GM18520 (cell line): Measurements from ENCODE around the gene CDHR5.

Source experiments
- ATAC-seq: cut with Tn5 transposase; IDR thresholded peaks from one replicate; pipeline ENCODE4 v1.9.1; 2021; ENCODE audit not compliant: unreplicated experiment

CDHR5 gene

DNA sequence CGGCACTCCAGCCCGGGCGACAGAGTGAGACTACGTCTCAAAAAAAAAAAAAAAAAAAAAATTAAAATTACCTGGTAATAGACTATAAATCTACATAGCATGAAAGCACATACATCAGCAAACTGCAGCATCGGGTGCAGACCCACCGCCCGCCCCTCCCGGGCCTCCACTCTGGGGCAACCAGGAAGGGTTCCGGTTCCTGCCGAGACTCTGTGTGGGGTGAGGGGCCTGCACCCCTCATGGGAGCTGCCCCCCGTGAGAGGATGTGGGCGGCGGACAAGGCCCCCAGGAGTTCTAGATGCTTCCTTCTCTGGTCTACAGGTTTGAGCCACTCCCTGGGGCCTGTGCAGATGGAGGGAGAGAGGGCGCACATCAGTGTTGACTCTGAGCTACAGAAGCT is 21.5 kb upstream of the CDHR5 start:
- ATAC-seq, result no peak

DNA sequence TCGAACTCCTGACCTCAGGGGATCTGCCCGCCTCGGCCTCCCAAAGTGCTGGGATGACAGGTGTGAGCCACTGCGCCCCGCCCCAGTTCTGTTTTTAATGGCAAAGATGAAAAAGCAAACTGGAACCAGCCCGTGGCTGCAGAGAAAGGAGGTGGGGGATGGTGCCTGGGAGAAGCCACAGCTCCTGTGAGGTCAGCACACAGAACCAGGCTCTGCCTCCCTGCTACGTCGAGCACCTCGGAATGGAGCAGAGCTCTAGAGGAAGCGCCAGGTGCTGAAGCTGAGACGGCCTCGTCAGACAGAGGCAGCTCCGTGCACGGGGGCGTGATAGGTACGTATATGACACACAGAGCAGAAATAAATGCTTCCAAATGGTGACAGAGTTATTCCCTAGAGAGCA is 20.8 kb upstream of the CDHR5 start:
- no peak for ATAC-seq

DNA sequence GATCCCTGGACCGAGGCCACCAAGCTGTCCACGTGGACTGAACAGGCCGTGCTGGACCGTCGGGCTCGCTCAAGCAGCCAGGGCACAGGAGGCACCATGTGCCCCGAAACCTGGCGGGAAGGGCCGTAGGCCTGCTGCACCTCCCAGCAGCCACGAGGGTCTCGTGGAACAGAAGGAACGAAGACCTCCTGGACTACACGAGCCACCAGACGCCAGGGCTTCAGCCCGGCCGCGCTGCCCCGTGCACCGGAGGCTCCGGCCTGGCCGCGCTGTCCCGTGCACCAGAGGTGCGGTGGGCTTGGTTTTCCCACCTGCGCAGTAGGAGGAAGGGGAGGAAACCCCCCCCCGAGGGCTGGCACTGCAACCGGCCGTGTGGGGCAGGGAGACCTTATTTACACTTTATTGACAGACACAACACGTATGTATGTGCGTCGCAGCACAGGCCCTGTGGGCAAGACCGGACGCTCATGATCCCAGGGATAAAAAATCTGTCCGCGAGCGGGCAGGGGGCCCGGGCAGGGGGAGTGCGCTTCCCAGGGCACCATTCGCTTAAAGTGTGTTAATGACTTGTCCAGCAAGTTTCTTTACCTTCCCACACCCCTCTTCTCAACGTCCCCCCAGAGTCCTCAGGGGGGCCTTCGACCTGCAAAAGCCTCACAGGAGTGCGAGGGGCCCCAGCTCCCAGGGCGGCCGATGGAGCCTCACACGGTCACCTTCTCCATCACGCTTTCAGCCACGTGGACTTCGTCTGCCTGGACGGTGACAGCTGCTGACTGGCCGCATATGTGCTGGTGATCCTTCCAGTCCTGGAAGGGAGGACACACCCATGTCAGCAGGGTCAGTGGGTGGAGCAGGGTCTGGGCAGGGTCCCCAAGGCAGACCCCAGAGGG is 19.3 kb upstream of the CDHR5 start:
- no peak for ATAC-seq

DNA sequence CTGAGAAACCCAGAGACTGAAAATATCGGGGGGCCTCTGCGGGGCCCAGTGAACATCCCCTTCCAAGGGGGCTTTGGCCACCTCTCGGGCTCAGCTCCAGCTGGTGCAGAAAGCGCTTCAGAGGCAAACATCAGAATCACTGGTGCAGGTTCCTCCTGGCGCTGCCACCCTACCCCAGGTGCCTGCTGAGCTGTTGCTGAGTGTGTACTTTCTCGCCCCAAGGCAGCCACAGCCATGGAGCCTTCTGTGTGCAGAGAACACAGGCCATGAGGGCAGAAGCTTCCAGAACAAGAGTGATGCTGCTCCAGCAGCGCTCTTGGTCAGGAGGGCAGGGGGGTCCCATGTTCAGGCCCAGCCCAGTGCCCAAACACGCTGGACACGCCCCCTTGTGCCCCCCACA is 18.6 kb upstream of the CDHR5 start:
- no peak for ATAC-seq

DNA sequence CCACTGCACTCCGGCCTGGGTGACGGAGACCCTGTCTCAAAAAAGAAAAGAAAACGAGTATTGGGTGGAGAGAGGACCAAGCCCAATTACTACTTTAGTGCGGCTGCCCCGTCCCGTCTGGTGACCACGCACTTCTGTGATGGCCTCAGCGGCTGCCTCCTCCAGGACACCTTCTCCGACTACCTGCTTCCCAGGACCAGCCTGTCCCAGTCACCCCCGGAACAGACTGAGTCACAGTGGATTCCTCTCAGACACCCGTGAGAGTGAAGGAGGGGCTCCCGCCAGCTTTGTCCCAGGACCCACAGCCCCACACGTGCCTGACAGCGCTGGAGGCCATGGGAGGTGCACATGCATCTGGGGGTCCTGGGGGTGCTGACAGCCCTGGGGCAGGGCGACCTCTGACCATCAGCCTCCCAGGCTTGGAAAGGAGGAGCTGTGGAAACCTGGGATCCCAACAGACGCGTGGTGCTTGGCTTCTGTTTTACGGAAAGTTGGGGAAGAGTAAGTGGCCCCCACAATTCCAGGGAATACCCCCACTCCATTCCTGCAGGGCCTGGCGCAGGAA is 17.1 kb upstream of the CDHR5 start:
- ATAC-seq, result no peak

DNA sequence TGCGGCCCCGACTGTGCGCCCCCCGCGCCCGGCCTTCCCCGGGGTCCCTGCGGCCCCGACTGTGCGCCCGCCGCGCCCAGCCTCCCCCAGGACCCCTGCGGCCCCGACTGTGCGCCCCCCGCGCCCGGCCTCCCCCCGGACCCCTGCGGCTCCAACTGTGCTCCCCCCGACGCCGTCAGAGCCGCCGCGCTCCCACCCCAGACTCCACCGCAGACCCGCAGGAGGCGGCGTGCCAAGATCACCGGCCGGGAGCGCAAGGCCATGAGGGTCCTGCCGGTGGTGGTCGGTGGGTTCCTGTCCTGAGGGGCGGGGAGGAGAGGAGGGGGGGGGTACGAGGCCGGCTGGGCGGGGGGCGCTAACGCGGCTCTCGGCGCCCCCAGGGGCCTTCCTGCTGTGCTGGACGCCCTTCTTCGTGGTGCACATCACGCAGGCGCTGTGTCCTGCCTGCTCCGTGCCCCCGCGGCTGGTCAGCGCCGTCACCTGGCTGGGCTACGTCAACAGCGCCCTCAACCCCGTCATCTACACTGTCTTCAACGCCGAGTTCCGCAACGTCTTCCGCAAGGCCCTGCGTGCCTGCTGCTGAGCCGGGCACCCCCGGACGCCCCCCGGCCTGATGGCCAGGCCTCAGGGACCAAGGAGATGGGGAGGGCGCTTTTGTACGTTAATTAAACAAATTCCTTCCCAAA is 15.4 kb upstream of the CDHR5 start:
- no peak for ATAC-seq

DNA sequence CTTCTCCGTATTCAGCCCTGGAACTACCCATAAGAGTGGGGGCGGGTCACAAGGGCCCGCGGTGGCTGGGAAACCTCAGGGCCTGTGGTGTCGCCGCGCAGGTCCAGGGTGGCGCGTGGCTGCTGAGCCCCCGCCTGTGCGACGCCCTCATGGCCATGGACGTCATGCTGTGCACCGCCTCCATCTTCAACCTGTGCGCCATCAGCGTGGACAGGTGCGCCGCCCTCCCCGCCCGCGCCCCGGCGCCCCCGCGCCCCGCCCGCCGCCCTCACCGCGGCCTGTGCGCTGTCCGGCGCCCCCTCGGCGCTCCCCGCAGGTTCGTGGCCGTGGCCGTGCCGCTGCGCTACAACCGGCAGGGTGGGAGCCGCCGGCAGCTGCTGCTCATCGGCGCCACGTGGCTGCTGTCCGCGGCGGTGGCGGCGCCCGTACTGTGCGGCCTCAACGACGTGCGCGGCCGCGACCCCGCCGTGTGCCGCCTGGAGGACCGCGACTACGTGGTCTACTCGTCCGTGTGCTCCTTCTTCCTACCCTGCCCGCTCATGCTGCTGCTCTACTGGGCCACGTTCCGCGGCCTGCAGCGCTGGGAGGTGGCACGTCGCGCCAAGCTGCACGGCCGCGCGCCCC is 14.7 kb upstream of the CDHR5 start:
- no peak for ATAC-seq

DNA sequence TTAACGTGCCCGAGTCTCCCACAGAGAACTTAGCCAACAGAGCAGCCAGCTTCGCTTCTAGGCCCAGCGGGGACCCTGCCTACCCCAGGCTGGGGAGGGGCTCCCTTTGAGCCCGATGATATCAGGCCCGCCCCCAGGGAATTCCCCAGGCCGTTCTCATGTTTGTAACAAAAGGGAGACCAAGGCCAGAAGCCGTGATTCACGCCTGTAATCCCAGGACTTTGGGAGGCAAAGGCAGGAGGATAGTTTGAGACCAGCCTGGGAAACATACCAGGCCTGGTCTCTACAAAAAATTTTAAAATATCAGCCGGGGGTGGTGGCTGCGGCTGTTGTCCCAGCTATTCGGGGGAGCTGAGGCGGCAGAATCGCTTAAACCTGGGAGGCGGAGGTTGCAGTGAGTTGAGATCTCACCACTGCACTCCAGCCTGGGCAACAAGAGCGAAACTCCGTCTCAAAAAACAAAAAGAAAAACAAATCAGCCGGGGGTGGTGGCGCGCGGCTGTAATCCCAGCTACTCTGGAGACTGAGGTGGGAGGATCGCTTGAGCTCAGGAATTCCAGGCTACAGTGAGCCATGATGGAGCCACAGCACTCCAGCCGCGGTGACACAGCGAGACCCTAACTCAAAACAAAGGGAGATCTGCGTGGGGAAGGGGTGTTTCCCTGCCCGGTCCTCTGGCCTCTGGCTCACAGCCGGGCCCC is 14.0 kb upstream of the CDHR5 start:
- ATAC-seq, result no peak

DNA sequence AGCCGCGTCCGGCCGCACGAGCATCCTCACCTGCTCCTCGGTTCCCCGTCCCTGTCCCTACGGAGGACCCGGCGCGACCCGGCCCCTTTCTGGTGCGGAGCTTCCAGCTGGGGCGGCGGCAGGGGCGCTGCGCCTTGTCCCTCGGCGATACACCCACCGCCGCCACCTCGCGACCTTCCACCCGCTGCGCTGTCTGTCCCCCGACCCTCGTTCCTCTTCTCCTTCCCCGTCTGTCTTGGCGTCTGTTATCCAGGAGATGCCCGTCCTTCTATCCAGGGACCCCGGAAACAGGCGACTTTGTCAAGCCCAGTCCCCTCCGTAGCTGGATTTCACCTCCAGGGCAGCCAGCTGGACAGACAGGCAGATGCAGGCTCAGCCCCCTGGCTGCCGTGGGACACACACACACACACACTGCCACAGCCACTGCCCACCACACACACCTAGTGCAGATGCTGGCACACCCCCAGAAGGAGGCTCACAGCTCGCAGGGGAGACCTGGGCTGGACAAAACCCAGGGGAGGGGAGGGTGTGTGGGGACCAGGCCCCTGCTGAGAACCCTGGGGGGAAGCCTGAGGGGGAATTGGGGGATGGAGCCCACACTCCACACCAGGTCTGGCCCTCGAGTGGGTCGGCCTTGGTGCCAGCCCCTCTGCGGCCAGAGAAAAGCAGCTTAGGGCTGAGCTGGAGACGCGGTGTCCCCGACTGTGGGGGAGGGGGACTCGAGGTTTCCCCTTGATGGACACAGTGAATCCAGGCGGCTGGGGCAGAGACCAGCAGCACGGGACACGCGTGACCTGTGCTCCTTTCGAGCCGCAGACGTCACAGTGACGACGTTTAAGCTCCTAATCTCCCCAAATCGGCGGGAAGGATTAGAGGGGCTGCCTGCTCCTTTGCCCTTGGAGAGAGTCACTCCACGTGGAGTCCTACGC is 13.1 kb upstream of the CDHR5 start:
- ATAC-seq, result no peak

DNA sequence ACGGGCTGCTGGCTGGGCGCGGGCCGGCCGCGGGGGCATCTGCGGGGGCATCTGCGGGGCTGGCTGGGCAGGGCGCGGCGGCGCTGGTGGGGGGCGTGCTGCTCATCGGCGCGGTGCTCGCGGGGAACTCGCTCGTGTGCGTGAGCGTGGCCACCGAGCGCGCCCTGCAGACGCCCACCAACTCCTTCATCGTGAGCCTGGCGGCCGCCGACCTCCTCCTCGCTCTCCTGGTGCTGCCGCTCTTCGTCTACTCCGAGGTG is 12.5 kb upstream of the CDHR5 start:
- ATAC-seq, result no peak

DNA sequence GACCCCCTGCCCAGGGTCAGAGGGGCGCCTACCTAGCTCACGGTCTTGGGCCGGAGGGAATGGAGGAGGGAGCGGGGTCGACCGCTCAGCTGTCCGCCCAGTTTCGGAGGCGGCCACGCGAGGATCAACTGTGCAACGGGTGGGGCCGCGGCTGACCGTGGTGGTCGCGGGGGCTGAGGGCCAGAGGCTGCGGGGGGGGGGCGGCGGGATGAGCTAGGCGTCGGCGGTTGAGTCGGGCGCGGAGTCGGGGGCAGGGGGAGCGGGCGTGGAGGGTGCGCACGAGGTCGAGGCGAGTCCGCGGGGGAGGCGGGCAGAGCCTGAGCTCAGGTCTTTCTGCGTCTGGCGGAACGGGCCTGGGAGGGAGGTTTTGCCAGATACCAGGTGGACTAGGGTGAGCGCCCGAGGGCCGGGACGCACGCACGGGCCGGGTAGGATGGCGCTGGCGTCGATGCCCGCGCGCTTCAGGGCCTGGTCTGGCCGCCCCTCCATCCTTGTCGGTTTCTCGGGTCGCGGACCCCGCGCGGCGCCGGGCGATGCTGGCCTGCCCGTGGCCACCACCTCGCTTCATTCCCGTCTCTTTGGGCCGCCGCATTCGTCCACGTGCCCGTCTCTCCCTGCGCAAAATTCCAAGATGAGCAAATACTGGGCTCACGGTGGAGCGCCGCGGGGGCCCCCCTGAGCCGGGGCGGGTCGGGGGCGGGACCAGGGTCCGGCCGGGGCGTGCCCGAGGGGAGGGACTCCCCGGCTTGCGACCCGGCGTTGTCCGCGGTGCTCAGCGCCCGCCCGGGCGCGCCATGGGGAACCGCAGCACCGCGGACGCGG is 12.0 kb upstream of the CDHR5 start, which contains the start of gene DRD4:
TSS of gene DRD4 (plus strand) at position 759 of the 822 bp plus-strand sequence. CDS start at position 795, 36 bp downstream.
- ATAC-seq, result no peak

DNA sequence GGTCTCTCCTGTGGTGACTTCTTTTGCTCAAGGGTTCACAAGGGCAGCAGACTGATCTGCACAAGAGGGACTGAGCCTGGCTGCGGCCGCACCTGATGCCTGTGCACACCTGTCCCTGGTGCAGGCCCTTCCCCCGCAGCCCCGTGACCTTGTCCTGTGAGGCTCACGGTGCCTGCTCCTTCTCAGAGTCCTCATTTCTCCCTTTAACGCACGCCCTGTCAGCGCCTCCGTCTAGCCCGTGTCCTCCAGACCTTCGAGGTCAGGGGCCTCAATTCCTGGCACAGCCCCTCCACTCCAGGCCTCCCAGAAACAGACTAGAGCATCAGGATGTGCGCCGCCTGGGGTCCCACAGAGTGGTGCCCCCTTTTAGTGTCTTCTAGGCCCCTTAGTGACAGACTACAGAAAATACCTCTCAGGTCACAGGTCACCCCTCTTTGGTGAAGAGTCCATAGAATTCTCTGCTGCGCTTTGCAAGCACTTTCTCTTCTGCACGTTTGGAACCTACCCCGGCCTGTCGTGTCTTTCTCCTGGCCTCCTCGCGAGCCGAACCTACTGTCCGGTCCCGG is 11.3 kb upstream of the CDHR5 start:
- no peak for ATAC-seq

DNA sequence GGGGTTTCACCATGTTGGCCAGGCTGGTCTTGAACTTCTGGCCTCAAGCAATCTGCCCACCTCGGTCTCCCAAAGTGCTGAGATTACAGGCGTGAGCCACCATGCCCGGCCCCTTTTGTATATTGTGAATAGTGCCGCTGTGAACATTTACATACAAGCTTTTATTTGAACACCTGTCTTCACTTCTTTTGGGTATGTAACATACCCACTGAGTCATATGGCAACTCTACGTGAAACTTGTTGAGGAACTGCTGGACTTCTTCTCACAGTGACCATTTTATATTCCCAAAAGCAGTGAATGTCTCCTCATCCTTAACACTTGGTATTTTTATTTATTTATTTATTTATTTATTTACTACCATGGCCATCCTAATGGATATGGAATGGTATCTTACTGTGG is 6.1 kb upstream of the CDHR5 start:
- no peak for ATAC-seq

DNA sequence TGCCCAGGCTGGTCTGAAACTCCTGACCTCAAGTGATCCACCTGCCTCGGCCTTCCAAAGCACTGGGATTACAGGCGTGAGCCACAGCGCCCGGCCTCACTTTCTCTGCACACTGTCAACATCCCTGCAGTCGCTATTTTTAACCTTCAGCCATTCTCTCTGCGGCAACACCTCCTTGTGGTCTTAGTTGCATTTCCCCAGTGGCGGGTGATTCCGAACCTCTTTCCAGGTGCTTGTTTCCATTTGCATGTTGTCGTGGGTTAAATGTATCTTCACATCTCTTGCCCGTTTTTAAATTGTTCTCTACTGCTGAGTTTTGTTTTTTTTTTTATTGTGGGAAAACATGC is 4.5 kb upstream of the CDHR5 start:
- ATAC-seq, result no peak

DNA sequence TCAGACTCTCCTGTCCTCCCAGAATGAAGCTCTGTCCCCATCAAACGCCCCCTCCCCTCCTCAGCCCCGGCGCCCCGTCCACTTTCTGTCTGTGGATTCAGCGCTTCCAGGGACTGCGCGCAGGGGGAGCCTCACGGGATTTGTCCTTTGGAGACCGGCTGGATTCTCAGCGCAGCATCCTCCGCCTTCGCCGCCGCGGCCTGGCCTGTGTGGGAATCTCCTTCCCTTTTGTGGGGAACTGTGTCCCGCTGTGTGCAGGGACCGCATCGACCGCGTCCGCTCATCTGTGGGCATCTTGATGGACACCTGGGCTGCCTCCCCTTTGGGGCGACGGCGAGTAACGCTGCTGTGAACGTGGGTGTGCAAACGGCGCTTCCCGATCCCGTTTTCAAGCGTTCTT is 3.3 kb upstream of the CDHR5 start:
- ATAC-seq, result no peak

DNA sequence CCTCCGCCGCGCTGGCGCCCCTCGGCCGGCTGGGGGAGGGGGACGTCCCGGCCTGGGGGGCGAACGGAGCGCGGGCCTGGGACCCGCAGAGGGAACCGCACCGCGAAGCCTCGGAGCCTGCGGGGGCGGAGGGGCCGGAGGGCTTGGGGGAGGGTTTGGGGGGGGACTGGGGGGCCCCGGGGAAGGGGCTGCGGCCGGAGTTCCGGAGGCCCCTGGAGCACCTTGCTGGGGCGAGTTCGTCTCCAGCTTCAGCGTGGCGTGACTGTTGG is 2.5 kb upstream of the CDHR5 start:
- ATAC-seq, result no peak

DNA sequence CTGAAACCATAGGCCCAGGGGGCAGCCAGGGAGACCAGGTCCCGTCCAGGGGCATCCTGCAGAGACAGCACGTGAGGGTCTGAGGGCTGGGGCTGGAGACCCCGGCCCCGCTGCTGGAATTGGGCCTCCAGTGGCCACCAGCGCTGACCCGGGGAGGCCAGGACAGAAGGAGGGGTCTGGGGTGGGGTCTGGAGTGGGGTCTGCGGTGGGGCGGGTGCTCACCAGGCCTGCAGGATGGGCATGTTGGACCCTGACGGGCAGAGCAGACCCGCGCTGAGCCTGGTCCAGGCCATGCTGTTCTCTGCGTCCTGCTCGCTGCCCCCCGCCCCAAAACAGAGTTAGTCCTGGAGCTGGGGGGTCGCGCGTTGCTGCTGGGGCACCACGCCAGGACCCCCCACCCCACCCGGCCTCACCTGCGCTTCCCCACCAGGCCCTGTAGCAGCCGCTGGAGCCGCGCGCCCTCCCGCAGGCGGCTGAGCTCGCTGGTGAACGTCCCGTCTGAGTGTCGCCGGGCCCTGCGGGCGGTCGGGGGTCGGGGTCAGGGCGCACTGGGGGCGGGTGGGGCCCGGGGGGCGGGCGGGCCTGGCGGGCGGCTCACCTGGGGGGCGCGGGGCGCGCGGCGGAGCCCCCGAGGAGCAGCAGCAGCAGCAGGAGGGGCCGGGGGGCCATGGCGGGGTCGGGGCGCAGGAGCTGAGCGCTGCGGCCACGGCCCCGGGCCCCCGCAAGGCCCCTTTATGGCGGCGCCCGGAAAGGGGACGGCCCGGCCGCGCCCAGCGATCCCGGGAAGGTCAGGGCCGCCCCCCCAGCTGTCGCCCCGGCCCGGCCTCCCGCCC is 1.9 kb upstream of the CDHR5 start, which contains the start of gene SCT:
TSS of gene SCT (minus strand) at position 707 of the 833 bp plus-strand sequence. CDS start at position 669, 38 bp downstream.
- no peak for ATAC-seq

DNA sequence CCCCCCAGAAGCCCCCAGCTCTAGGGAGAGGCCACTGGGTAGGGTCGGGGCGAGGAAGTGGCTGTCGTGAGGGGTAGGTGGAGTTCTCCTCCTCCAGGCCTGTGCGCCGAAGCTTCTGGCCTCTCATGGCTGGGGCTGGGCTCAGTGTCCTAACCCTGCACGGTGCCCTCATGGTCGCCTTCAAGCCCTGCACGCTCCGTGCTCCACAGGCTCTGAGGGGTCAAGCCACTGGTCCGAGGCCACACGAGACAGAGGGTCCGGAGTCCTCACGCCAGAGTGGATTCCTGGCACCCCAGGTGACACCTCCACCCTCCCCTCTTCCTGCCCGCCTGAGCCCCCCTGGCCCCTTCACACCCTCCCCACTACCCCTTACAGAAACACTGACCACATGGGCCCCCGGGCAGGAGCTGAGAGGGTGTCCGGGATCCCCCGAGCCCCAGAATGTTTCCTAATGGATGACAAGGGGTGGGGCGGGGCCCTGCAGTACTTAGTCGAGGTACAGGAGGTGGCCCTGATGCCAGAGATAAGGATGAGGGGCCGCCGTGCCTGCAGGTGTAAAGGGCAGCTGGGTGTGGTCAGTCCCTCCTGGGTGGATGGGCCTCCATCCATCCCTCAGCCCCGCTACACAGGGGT is 997 bp upstream of the CDHR5 start:
- ATAC-seq, result no peak
